Right lung (tissue), 5 donors: ENCODE results near the gene TUBB4B. TPM values are rescaled to one million over a fixed set of nuclear protein-coding genes. Genes with fewer than 3 reads are reported as not detected.
"Not testable (repeated sequence)": the region's sequence is repeated elsewhere in the genome, so short reads cannot be mapped to it uniquely, and the experiment has no call there.

ENCODE experiments used
- DNase-seq, 2 donors: peaks; one replicate each; pipeline ENCODE4 v3.0.0-alpha.2; 2013
- polyA plus RNA-seq, 5 donors: library from polyadenylated mRNA; unstranded; fragments of 120-200 nt; gene quantifications; one replicate each; pipeline versions ENCODE4 v1.2.1 to v1.2.3, GENCODE V29; 2013; ENCODE audit warnings: inconsistent platforms in 1 of 5, low replicate concordance in 1 of 5; ENCODE audit not compliant: insufficient read length in 5 of 5, insufficient read depth in 1 of 5

TUBB4B gene
- polyA plus RNA-seq, 5 donors: 211 to 322 (median 258) TPM

DNA sequence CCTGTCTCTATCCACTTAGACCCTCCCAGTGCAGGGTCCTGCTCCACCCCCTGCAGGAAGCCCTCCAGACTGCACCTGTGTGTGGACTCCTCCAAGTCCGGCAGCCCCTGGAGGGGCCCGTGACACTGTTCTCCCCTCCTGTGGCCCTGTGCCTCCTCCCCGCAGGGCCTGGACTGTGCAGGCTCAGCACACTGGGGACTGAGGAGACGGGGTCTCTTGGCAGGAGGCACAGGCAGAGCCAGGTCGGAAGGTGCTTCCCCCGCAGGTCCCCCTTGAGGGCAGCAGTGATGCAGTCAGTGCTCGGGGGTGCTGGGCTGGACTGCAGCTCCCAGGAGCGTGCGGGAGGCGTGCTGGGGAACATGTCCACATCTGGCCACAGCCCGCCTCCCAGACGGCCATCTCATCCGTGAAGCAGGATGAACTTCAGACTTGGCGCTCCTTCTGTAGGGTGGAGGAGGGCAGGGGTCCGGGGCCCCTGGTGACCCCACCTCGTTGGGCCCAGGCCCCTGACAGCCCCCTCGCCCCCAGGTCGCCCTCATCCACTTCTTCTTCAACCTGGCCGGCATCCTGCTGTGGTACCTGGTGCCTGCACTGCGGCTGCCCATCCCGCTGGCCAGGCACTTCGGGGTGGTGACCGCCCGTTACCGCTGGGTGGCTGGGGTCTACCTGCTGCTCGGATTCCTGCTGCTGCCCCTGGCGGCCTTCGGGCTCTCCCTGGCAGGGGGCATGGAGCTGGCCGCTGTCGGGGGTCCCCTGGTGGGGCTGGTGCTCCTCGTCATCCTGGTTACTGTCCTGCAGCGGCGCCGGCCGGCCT, 5.5 kb upstream of the TUBB4B start:
- no peak for DNase-seq

GRCh38 chr9:137236238-137236935, 4.7 kb upstream of the TUBB4B start:
- peak; percentile 77 to 79 for DNase-seq

DNA sequence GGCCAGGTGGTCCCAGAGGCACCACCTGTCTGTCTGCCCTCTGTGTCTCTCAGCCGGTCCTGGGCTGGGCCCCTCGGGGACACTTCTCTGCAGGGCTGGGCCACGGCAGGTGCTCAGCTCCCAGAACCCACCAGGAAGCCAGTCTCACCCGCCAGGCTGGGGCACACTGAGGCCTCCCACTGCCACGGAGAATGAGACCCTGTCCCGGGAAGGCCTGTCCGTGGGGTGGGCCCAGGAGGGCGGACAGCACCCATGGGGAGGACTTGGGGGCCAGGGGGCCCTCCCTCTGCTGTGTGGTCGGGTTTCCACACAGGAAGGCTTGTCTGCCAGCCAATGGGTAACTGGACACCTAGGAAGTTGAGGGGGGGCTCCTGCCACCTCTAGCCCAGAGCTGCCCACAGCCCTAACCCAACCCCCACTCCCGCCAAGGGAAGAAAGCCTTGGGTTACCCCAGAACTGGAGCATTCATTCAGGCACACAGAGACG, 4.1 kb upstream of the TUBB4B start:
- DNase-seq: no peak

DNA sequence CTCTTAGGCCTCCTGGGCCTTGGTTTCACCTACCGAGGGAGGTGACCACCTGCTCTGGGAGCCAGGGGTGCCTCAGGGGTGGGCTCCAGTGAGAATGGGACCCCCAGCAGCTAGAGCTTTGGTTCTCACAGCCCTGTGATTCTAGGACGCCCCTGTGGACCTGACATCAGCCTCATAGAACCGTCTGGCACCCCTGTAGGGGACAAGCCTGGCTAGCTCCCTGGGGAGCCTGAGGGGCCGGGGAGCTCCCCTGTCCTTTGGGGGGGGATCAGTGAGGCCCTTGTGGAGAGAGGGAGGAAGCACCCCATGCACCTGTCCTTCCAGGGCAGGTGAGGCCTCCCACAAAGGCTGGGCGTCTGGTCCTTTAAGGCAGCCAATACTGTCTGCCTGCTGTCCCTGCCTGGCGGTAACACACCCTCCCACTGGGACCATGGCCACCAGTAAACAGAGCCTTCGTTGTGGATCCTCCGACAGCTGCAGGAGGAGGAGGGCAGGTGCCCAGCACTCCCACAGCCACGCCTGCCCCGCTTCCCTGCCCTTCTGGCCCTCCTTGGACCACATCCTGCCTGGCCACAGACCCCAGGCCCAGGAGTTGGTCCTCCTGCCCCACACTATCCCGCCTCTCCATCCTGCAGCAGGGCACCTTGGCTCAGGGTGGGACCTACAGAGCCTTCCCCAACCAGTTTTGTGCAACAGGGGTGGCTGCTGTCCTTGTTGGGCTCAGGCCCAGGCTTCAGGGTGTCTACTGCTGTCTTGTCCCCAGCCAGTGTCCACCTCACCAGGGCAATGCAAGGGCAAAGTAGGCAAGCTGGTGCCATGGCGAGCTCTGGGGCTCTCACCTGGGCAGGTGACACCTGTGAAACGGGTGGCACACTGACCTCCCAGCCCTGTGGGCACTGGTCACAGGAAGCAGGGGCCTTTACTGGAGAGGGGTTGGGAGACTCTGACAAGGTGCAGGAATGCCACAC, 3.0 kb upstream of the TUBB4B start:
- no peak for DNase-seq

DNA sequence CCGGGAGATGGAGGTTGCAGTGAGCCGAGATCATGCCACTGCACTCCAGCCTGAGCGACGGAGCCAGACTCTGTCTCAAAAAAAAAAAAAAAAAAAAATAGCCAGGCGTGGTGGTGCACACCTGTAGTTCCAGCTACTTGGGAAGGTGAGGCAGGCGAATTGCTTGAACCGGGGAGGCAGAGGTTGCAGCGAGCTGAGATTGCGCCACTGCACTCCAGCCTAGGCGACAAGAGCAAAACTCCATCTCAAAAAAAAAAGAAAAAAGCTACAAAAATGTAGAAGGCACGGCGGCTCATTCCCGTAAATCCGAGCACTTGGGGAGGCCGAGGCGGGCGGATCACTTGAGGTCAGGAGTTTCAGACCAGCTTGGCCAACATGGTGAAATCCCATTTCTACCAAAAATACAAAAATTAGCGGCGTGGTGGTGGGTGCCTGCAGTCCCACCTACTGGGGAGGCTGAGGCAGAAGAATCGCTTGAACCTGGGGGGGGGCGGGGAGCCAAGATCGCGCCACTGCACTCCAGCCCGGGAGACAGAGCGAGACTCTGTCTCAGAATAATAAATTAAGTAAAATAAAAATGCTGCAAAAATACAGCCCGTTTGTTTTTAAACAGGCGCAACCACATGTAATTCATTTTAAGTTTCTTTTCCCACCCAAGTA, 1.4 kb upstream of the TUBB4B start:
- DNase-seq: not testable (repeated sequence)

- peak; percentile 88 to 92 for DNase-seq
Measured at GRCh38 chr9:137240318-137240840, 708 bp upstream of the TUBB4B start.

DNA sequence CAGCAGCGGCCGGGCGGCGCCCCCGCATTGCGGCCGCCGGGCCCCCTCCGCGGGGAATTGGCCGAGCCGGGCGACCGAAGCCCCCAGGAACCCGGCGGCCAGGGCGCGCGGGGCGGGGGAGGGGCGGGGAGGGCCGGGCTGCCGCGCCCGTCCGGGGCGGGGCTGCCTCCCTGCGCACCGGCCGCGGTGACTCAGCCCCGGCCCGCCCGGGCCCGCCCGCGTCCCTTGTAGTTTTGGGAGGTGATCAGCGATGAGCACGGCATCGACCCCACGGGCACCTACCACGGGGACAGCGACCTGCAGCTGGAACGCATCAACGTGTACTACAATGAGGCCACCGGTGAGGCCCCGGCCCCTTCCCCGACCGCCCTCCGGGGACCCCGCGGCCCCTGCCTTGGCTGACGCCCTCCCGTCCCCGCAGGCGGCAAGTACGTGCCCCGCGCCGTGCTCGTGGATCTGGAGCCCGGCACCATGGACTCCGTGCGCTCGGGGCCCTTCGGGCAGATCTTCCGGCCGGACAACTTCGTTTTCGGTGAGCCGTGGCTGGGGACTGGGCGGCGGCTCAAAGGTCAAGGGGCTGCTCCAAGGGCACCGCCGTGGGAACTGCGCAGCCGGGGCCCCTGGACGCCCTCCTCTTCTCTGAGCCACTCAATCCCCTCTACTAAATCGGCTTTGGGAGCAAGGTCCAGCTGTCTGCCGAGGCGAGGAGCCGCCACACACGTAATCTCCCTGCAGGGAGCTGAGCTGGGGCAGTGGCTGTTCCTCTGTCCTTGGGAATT, 592 bp downstream of the TUBB4B start:
- no peak for DNase-seq

- no peak for DNase-seq
Measured at GRCh38 chr9:137242269-137243203, 1.4 kb downstream of the TUBB4B start.

DNA sequence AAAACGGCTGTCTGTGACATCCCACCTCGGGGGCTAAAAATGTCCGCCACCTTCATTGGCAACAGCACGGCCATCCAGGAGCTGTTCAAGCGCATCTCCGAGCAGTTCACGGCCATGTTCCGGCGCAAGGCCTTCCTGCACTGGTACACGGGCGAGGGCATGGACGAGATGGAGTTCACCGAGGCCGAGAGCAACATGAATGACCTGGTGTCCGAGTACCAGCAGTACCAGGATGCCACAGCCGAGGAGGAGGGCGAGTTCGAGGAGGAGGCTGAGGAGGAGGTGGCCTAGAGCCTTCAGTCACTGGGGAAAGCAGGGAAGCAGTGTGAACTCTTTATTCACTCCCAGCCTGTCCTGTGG, 2.2 kb downstream of the TUBB4B start:
- DNase-seq: not testable (repeated sequence)

GRCh38 chr9:137243626-137244485, 2.8 kb downstream of the TUBB4B start:
- DNase-seq: no peak

DNA sequence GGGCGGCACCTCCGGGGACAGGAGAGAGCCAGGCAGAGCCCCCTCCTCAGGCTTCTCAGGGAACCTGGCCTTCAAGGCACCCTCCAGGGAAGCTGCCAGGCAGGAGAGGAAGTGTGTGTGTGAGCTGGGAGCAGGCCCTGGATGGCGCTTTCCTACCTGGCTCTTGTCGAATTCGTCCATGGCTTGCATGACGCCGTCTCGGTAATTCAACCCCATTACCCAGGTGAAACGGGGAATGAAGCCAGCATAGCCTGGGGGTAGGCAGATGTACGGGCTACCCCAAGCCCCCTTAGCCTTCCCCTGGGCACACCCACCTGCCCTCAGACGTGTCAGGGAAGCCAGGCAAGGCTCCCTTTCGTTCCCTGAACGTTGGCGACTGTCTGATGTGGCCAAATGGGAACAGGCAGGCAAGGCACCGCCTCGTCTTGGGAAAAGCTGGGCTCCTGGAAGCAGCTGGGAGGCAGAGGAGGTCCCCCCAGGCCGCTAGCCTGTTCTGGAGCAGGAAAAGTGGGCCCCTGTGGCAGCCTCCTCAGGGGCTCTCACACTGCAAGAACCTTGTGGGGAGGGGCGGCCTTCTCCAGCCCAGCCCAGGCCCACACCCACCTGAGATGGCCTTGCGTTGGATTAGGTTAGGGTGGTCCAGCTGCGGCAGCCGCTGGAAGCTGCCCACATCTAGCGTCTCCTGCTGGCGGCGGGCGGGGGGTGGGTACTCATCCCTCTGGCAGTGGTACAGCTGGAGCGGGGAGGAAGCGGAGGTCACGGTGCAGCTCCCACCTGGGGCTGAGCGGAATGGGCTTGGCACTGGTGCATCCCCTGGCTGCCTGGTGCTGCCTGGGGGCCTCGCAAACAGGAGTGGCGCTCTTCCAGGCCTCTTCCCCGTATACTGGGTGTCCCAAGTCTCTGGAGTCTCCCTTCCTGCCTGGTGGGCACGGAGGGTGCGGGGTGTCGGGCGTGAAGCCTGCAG, 3.7 kb downstream of the TUBB4B start:
- DNase-seq: no peak

DNA sequence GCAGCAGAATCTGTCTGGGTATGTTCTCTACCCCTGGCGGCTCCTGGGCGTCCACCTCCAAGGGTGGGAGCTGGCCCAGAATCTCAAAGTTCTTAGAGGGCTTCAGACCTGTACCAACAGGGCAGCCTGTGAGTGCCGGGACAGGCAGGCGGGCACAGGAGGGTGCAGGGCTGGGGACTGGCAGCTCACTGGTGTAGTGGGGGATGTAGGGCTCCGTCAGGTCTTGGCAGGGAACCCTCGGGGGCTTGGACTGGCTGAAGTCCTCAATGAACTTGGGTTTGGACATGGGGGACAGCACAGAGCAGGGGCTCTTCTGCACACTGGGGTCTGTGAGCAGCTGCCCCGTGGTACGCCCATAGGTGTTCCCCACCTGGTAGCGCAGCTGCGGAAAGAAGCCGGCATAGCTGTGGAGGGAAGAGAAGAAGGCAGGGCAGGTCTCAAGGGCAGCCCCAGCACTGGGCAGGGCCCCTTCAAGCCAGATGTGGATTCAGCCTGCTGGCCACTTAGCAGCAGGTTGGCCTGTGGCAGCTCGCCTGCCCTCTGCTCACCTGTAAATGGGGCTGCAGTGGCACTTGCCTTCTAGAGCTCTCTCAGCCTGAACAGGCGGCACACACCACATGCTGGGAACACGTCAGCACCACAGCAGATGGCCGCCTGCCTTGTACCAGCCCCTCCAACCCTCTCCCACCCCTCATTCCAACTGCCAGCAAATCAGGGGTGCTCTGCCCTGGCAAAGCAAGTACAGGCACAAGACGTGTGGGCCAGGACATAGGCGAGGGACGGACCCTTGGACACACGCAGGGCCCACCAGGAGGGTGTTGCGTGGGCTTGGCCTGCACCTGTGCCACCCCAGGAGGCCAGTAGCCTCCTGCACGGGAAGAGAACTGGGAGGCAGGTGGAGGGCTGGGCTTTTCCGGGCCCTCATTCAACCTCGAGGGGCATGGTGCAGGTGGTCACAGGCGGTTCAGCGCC, 4.6 kb downstream of the TUBB4B start:
- no peak for DNase-seq

DNA sequence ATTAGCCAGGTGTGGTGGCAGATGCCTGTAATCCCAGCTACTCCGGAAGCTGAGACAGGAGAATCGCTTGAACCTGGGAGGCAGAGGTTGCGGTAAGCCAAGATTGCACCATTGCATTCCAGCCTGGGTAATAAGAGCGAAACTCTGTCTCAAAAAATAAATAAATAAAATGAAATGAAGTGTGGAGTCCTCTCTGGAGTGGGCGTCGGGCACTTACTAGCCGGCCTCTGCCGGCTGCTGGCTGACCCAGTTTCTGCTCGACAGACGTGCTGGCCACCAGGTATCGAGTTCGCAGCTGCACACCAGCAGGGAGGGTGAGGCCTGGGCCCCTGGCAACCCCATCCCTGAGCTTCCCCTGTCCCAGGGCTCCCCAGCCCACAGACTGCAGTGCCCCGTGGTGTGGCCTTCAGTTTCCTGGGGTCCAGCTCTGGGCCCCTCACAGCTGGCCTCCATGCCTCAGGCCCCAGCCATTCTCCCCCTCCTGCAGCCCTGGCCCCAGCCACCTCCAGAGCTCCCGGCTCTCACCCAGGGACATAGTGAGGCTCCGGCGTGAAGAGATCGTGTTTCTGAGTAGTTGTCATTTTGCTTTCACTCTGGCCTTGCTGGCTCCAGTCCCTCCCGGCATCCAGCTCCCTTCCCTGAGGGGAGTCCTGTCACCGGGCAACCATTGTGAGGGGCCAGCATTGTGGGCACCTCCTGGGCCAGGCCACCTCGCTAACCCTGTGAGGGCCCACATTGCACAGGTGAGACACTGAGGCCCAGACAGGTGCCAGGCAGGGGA, 6.2 kb downstream of the TUBB4B start:
- no peak for DNase-seq

GRCh38 chr9:137247916-137248175, 6.8 kb downstream of the TUBB4B start:
- DNase-seq: no peak
